Right lobe of liver (tissue), 4 donors: ENCODE measurements around the gene STAT4.

ENCODE experiments used
- POLR2A ChIP-seq: fragments of 450-650 bp; IDR thresholded peaks from one replicate; pipeline ENCODE4 v1.6.1; 2017; ENCODE audit warnings: antibody characterized with exemption, mild to moderate bottlenecking
- TF ChIP-seq, protein P1 (sequence below), 4 donors: fragments of 200-600 bp in 3 of 4; fragments of 450-650 bp in 1 of 4; IDR thresholded peaks; one replicate each; pipeline versions ENCODE4 v1.5.1 to v1.8.0; 2016 to 2022; ENCODE audit warnings: antibody characterized with exemption in 4 of 4, mild to moderate bottlenecking in 2 of 4
- donor health status: DM: no; HTN: no; CAD: no.
- donor health status: DM: no; HTN: no; CAD: no.
- donor health status: DM: no; HTN: yes; CAD: no.

DNA sequence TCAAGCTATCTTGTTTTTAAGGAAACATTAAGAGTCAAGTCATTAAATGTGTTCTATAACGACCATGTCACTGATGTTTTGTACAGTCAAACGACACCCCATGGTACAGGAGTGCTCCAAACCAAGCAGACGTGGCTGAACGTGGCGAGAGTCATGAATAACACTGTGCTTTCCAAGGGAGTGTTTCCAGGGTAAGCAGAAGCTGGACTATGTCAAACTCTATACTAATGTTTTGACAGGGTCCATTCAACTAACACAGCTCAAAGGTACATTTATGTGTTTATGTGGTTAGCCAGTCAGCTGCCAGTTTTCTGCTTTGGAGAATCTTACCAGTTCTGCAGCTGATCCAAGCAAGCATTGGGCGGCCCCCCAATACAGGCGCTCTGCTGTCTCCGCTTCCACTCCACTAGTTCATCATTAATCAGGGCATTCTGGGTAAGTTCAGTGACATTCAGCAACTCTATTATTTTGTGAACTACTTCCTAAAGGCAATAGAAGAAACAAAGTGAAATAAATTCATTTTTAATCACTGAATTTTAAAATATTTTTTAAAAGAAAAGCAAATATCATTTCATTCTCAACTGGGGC lies 153.2 kb downstream of the STAT4 start:
- TF ChIP-seq, protein P1, sequence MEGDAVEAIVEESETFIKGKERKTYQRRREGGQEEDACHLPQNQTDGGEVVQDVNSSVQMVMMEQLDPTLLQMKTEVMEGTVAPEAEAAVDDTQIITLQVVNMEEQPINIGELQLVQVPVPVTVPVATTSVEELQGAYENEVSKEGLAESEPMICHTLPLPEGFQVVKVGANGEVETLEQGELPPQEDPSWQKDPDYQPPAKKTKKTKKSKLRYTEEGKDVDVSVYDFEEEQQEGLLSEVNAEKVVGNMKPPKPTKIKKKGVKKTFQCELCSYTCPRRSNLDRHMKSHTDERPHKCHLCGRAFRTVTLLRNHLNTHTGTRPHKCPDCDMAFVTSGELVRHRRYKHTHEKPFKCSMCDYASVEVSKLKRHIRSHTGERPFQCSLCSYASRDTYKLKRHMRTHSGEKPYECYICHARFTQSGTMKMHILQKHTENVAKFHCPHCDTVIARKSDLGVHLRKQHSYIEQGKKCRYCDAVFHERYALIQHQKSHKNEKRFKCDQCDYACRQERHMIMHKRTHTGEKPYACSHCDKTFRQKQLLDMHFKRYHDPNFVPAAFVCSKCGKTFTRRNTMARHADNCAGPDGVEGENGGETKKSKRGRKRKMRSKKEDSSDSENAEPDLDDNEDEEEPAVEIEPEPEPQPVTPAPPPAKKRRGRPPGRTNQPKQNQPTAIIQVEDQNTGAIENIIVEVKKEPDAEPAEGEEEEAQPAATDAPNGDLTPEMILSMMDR (IDR thresholded peaks at IDR 0.05), result no peak
- TF ChIP-seq POLR2A, result no peak
